GM12878 (cell line): ENCODE measurements around the gene C17orf58. TPM values are rescaled to one million over a fixed set of nuclear protein-coding genes. Genes with fewer than 3 reads are reported as not detected.

Experiments
- ATAC-seq: fragments of 200-7000 bp; cut with Tn5 transposase; 3 replicates; pipeline ENCODE4 v1.9.1; 2020; ENCODE audit warnings: mild to moderate bottlenecking, moderate library complexity
- BruUV-seq: library from RNA; stranded (reverse); fragments of 400-500 nt; replicated peaks from 2 replicates; lab custom pipeline; 2021; lab: Mats Ljungman, UMichigan
- CTCF ChIA-PET: fragments of 300-600 bp; sonication (Branson Sonifier 250); formaldehyde crosslinking; extraction: SDS; loops from one replicate; lab custom pipeline; 2021; ENCODE audit warnings: inconsistent platforms; lab: Yijun Ruan, JAX
- POLR2A ChIA-PET: fragments of 350-600 bp; formaldehyde crosslinking; extraction: SDS; loops from one replicate; lab custom pipeline; 2021; ENCODE audit warnings: inconsistent platforms; lab: Charles Lee
- RAD21 ChIA-PET: fragments of 300-600 bp; sonication (Branson Sonifier 250); formaldehyde crosslinking; loops from one replicate; lab custom pipeline; 2023; ENCODE audit warnings: antibody characterized with exemption; ENCODE audit not compliant: unreplicated experiment; lab: Charles Lee
- SMC1A ChIA-PET: fragments of 300-600 bp; sonication (Branson Sonifier 250); formaldehyde crosslinking; loops from one replicate; lab custom pipeline; 2023; ENCODE audit not compliant: unreplicated experiment, uncharacterized antibody; lab: Charles Lee
- DNase-seq: peaks from one replicate; pipeline ENCODE4 v3.0.0-alpha.2; 2011; ENCODE audit warnings: low read depth, low spot score
- FAIRE-seq: peaks from 3 replicates; lab custom pipeline; 2011; peaks lifted over from hg19 to GRCh38; lab: Jason Lieb, UNC
- H2AFZ ChIP-seq: 2 replicates; pipeline ENCODE4 v1.6.0; 2011; ENCODE audit warnings: low read depth, low read length, control low read depth; ENCODE audit not compliant: control insufficient read depth
- H3K27ac ChIP-seq: 2 replicates; pipeline ENCODE4 v1.5.1; 2011; ENCODE audit warnings: control low read depth; ENCODE audit not compliant: control insufficient read depth, insufficient read depth
- H3K27me3 ChIP-seq, 2 experiments: replicated peaks in 1 of 2; 2 replicates each; pipeline versions ENCODE4 v1.6.0 to v1.6.1; 2011; ENCODE audit warnings: low read length in 1 of 2; ENCODE audit not compliant: control insufficient read depth in 2 of 2, insufficient read depth in 2 of 2
- H3K36me3 ChIP-seq, 2 experiments: 2 replicates each; pipeline ENCODE4 v1.5.1; 2011; ENCODE audit warnings: low read length in 1 of 2; ENCODE audit not compliant: control insufficient read depth in 2 of 2, insufficient read depth in 2 of 2
- H3K4me1 ChIP-seq: 2 replicates; pipeline ENCODE4 v1.6.1; 2011; ENCODE audit warnings: mild to moderate bottlenecking, low read length, moderate library complexity, mixed read lengths; ENCODE audit not compliant: control insufficient read depth, insufficient read depth
- H3K4me2 ChIP-seq: 2 replicates; pipeline ENCODE4 v1.6.0; 2011; ENCODE audit warnings: control low read depth; ENCODE audit not compliant: control insufficient read depth, insufficient read depth
- H3K4me3 ChIP-seq: fragments of 200-600 bp; sonication (generic); 2 replicates; pipeline ENCODE4 v1.5.1; 2016
- H3K79me2 ChIP-seq: 2 replicates; pipeline ENCODE4 v1.6.0; 2011; ENCODE audit warnings: low read length; ENCODE audit not compliant: control insufficient read depth, insufficient read depth
- H3K9ac ChIP-seq: 2 replicates; pipeline ENCODE4 v1.8.0; 2011; ENCODE audit warnings: low read length, control low read depth, mixed read lengths; ENCODE audit not compliant: control insufficient read depth, insufficient read depth
- H3K9me3 ChIP-seq: replicated peaks from 3 replicates; pipeline ENCODE4 v1.5.1; 2011; ENCODE audit warnings: mild to moderate bottlenecking, low read length; ENCODE audit not compliant: control insufficient read depth, insufficient read depth
- H4K20me1 ChIP-seq: 2 replicates; pipeline ENCODE4 v1.6.0; 2011; ENCODE audit not compliant: control insufficient read depth, insufficient read depth
- CEBPB ChIP-seq, 2 experiments: fragments of 150-350 bp in 1 of 2; IDR thresholded peaks; 2 replicates each; pipeline ENCODE4 v1.6.1; 2012 to 2014; ENCODE audit warnings: low read depth in 2 of 2, low read length in 2 of 2, borderline replicate concordance in 1 of 2, inconsistent platforms in 1 of 2
- CEBPZ ChIP-seq: fragments of 150-350 bp; IDR thresholded peaks from 2 replicates; pipeline ENCODE4 v1.6.1; 2016; ENCODE audit warnings: low read depth, low read length
- EED ChIP-seq: sonication (generic); IDR thresholded peaks from 2 replicates; pipeline ENCODE4 v1.6.1; 2016; ENCODE audit warnings: antibody characterized with exemption, low read depth
- JUND ChIP-seq: IDR thresholded peaks from 2 replicates; pipeline ENCODE4 v1.6.1; 2012; ENCODE audit warnings: low read depth, mild to moderate bottlenecking, low read length, improper control_type of control experiment, moderate library complexity
- MEF2A ChIP-seq: IDR thresholded peaks from 2 replicates; pipeline ENCODE4 v1.6.1; 2011; ENCODE audit warnings: low read depth, mild to moderate bottlenecking, low read length, moderate library complexity; ENCODE audit not compliant: insufficient read depth
- NR2C1 ChIP-seq: fragments of 450-650 bp; IDR thresholded peaks from 2 replicates; pipeline ENCODE4 v1.6.1; 2017; ENCODE audit warnings: antibody characterized with exemption, mild to moderate bottlenecking, moderate library complexity
- PML ChIP-seq: IDR thresholded peaks from 2 replicates; pipeline ENCODE4 v1.6.1; 2012; ENCODE audit warnings: low read length, inconsistent platforms
- RAD21 ChIP-seq: IDR thresholded peaks from 2 replicates; pipeline ENCODE4 v1.6.1; 2011; ENCODE audit warnings: mild to moderate bottlenecking, low read depth, low read length, moderate library complexity; ENCODE audit not compliant: insufficient read depth
- SMC3 ChIP-seq: IDR thresholded peaks from 2 replicates; pipeline ENCODE4 v1.6.1; 2011; ENCODE audit warnings: low read length, improper control_type of control experiment, borderline replicate concordance
- TAF1 ChIP-seq: IDR thresholded peaks from 2 replicates; pipeline ENCODE4 v1.6.1; 2011; ENCODE audit warnings: mild to moderate bottlenecking, low read depth, low read length, borderline replicate concordance
- TCF3 ChIP-seq: IDR thresholded peaks from 2 replicates; pipeline ENCODE4 v1.6.1; 2012; ENCODE audit warnings: low read depth, mild to moderate bottlenecking, low read length, borderline replicate concordance; ENCODE audit not compliant: insufficient read depth
- ZNF217 ChIP-seq: fragments of 450-650 bp; IDR thresholded peaks from 2 replicates; pipeline ENCODE4 v1.6.1; 2017; ENCODE audit warnings: antibody characterized with exemption, mild to moderate bottlenecking
- WGBS: methylation state at CpG from one replicate; pipeline ENCODE4 v1.1.6; 2016; ENCODE audit warnings: low lambda C conversion rate; ENCODE audit not compliant: insufficient replicate concordance, insufficient coverage; ENCODE audit errors: missing lambda C conversion rate; 5-methylcytosine and 5-hydroxymethylcytosine counted together
- in situ Hi-C: fragments of 300-500 bp; cut with MboI; formaldehyde crosslinking; loops from 9 replicates; pipeline ENCODE4 v1.14.3; 2018; ENCODE audit warnings: mixed read lengths
- intact Hi-C: fragments of 100-400 bp; cut with micrococcal nuclease; formaldehyde crosslinking; loops from one replicate; pipeline ENCODE4 v1.14.2; 2022; ENCODE audit not compliant: unreplicated experiment
- polyA plus RNA-seq, 11 experiments: library from polyadenylated mRNA; depleted of rRNA in 4 of 11; unstranded in 6 of 11; stranded (reverse) in 5 of 11; fragments of >200 nt; fragmentation: Nextera tagmentation in 4 of 11; fragmentation: Illumina TruSeq in 1 of 11; extraction: Ambion mirVana in 4 of 11; extraction: Trizol in 1 of 11; gene quantifications; 1 replicate in 1 of 11; 2 replicates in 10 of 11; pipeline versions ENCODE4 v1.2.1 to v1.2.3, GENCODE V29; 2011 to 2016; ENCODE audit warnings: inconsistent platforms in 2 of 11, missing spikeins in 2 of 11, low read depth in 1 of 11
- total RNA-seq, 4 experiments: library from RNA; depleted of rRNA in 3 of 4; stranded (reverse); fragments of >200 nt in 3 of 4; fragmentation: Illumina TruSeq in 1 of 4; extraction: Trizol in 1 of 4; gene quantifications; 2 replicates each; pipeline versions ENCODE4 v1.2.1 to v1.2.3, GENCODE V29; 2013 to 2021

C17orf58 gene
- total and polyA plus RNA-seq, 10 of the 15 experiments (the other 5 are each of a cell fraction or from before 2014, with no cell fraction given), result 3.3 to 12.3 (median 6.2) TPM

GRCh38 chr17:68034452-68034776, 38.1 kb upstream of the C17orf58 start:
- ChIA-PET CTCF (no interaction called here), SMC1A (no interaction called here), POLR2A (no interaction called here), RAD21 (no interaction called here)
- Histone ChIP-seq H3K27me3 (no peaks in the 10 kb centered on the region), H3K4me3 (no peak overlapping the region), H3K4me1 (peaks cover 9% of the 10 kb centered on the region; the same call in 1 of the 2 replicates), H3K79me2 (peaks cover 36% of the 10 kb centered on the region), H4K20me1 (no peaks in the 10 kb centered on the region), H3K4me2 (peak overlapping the region; percentile 69), H3K27ac (no peak overlapping the region), H3K9ac (no peak overlapping the region), H3K9me3 (no peaks in the 10 kb centered on the region; the same call in 2 of the 3 replicates), H2AFZ (peak overlapping the region; percentile 72), H3K36me3 (peaks cover 4 to 15% of the 10 kb centered on the region in 2 experiments)
- BruUV-seq, result no TSS peak
- 31% methylated on average over 1 of the region's 1 CpG for WGBS
- intact Hi-C loops, result loop anchor here (2.0 kb wide), 1 partner anchor 14 kb away; no protein-coding TSS in a partner anchor
- in situ Hi-C loops, result no loop called here
- no peak for FAIRE-seq
- TF ChIP-seq SMC3 (no peak), NR2C1 (no peak), EED (no peak), JUND (no peak), PML (no peak), CEBPZ (no peak), TCF3 (no peak), CEBPB (IDR thresholded peaks at IDR 0.05; ENCODE audit: borderline replicate concordance in 1 of 2, low read depth in 2 of 2, low read length in 2 of 2) (no peak), ZNF217 (no peak), RAD21 (no peak), MEF2A (no peak), TAF1 (no peak)
- DNase-seq, result no peak
- ATAC-seq, result no peak
